WERI-Rb-1 (cell line): ENCODE data around the gene TENT4A.

Experiments used
- DNase-seq: peaks from one replicate; pipeline ENCODE4 v3.0.0-alpha.2; 2020
- H3K27ac ChIP-seq: fragments of 250-450 bp; sonication (Bioruptor Pico); 2 replicates; pipeline ENCODE4 v1.5.1; 2020; ENCODE audit warnings: mild to moderate bottlenecking, moderate library complexity
- H3K27me3 ChIP-seq: fragments of 250-450 bp; sonication (Bioruptor Pico); 2 replicates; pipeline ENCODE4 v1.5.1; 2021; ENCODE audit warnings: mild to moderate bottlenecking, low read depth, moderate library complexity; ENCODE audit not compliant: insufficient read depth, severe bottlenecking
- H3K36me3 ChIP-seq: fragments of 250-450 bp; sonication (Bioruptor Pico); 2 replicates; pipeline ENCODE4 v1.5.1; 2020; ENCODE audit warnings: mild to moderate bottlenecking, moderate library complexity
- H3K4me3 ChIP-seq: 2 replicates; pipeline ENCODE4 v1.5.1; 2011; ENCODE audit warnings: low read depth, mild to moderate bottlenecking, control low read depth, low read length
- H3K9me3 ChIP-seq: fragments of 250-450 bp; sonication (Bioruptor Pico); 2 replicates; pipeline ENCODE4 v1.5.1; 2021; ENCODE audit warnings: mild to moderate bottlenecking, moderate library complexity; ENCODE audit not compliant: severe bottlenecking
- TF ChIP-seq, protein P1 (sequence below): IDR thresholded peaks from 2 replicates; pipeline ENCODE4 v1.5.1; 2011; ENCODE audit warnings: low read depth, mild to moderate bottlenecking, control low read depth, inconsistent platforms, low read length

The TENT4A gene

DNA sequence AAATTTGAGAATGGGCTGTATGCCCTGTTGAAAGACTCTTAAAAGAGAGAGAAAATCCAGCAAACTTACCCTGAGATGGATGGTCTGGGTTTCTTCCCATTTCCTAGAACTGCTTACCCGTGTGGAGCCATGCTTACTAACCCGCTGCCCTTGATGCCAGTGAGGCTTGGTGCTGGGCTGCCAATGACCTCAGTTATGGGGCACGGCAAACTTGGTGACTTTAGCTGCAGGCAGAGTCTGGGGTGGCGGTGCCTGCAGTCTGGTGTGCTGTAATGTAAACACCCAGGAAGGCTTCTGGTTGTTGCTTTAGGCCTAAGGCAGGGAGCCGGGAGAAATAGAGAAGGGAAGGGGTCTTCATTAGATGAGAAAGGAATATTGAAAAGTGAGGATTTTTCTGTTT is 7.3 kb upstream of the TENT4A start:
- no peak overlapping the region for H3K27ac ChIP-seq
- no peaks in the 10 kb centered on the region for H3K27me3 ChIP-seq
- no peaks in the 10 kb centered on the region for H3K36me3 ChIP-seq
- TF ChIP-seq, protein P1, sequence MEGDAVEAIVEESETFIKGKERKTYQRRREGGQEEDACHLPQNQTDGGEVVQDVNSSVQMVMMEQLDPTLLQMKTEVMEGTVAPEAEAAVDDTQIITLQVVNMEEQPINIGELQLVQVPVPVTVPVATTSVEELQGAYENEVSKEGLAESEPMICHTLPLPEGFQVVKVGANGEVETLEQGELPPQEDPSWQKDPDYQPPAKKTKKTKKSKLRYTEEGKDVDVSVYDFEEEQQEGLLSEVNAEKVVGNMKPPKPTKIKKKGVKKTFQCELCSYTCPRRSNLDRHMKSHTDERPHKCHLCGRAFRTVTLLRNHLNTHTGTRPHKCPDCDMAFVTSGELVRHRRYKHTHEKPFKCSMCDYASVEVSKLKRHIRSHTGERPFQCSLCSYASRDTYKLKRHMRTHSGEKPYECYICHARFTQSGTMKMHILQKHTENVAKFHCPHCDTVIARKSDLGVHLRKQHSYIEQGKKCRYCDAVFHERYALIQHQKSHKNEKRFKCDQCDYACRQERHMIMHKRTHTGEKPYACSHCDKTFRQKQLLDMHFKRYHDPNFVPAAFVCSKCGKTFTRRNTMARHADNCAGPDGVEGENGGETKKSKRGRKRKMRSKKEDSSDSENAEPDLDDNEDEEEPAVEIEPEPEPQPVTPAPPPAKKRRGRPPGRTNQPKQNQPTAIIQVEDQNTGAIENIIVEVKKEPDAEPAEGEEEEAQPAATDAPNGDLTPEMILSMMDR = no peak
- no peak overlapping the region for H3K4me3 ChIP-seq
- no peak for DNase-seq
- no peaks in the 10 kb centered on the region for H3K9me3 ChIP-seq

DNA sequence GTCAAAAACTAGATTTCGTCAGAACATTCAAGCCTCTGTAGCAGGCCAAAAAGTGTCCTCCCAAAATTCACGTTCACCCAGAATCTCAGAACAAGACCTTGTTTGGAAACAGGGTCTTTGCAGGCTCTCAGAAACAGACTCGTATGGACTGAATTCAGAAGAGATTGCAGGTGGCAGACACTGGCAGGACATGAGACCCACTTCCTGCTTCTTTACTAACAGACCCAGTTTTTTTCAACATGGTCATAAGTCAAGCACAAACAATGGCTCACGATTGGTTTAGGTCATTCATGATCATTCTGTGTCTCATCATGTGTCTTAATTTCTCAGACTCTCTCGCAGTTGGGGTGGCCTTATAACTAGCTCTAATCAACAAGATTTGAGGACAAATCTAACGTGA is 5.4 kb upstream of the TENT4A start:
- no peaks in the 10 kb centered on the region for H3K36me3 ChIP-seq
- no peak for DNase-seq
- H3K4me3 ChIP-seq = no peak overlapping the region
- TF ChIP-seq, protein P1 = no peak
- no peaks in the 10 kb centered on the region for H3K9me3 ChIP-seq
- no peaks in the 10 kb centered on the region for H3K27me3 ChIP-seq
- H3K27ac ChIP-seq = no peak overlapping the region

DNA sequence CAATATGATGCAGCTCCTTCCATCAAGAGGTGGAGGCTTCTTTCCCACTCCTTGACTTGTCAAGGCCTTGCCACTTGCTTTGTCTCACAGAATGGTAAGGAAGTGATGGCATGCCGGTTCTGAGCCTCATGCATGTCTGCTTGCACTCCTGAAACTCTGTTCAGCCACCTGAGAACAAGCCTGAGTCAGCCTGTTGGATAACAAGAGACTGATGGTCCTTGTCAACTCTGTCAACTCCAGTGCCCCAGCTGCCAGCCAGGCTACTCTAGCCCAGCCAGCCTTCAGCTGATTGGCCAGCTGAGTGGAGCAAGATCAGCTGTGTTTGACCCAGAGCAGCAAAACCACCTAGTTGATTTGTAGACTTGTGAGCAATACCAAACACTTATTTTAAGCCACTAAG is 4.4 kb upstream of the TENT4A start:
- no peaks in the 10 kb centered on the region for H3K9me3 ChIP-seq
- H3K4me3 ChIP-seq = no peak overlapping the region
- TF ChIP-seq, protein P1 = no peak
- no peak for DNase-seq
- H3K27ac ChIP-seq = no peak overlapping the region
- no peaks in the 10 kb centered on the region for H3K27me3 ChIP-seq
- no peaks in the 10 kb centered on the region for H3K36me3 ChIP-seq

DNA sequence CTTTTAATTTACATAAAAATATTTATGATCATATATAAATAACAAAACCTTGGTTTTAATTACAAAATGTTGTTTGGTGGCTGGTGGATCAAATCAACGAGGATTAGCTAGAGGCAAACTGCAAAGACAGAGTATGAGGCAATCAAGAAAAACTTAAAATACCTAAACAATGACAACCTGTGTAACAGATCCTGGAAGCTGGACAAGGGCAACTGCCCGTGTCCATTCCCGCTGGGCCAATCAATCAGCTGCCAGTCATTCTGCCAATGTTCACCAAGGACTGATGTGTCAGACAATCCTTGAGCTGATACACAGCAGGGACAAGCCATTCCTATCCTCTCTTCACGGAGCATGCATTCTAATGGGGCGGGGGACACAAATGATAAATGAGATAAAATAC is 3.2 kb upstream of the TENT4A start:
- Histone ChIP-seq H3K27ac (no peak overlapping the region), H3K9me3 (no peaks in the 10 kb centered on the region), H3K27me3 (no peaks in the 10 kb centered on the region), H3K4me3 (no peak overlapping the region), H3K36me3 (peaks cover 3% of the 10 kb centered on the region; the same call in 1 of the 2 replicates)
- DNase-seq = no peak
- TF ChIP-seq, protein P1 = no peak

DNA sequence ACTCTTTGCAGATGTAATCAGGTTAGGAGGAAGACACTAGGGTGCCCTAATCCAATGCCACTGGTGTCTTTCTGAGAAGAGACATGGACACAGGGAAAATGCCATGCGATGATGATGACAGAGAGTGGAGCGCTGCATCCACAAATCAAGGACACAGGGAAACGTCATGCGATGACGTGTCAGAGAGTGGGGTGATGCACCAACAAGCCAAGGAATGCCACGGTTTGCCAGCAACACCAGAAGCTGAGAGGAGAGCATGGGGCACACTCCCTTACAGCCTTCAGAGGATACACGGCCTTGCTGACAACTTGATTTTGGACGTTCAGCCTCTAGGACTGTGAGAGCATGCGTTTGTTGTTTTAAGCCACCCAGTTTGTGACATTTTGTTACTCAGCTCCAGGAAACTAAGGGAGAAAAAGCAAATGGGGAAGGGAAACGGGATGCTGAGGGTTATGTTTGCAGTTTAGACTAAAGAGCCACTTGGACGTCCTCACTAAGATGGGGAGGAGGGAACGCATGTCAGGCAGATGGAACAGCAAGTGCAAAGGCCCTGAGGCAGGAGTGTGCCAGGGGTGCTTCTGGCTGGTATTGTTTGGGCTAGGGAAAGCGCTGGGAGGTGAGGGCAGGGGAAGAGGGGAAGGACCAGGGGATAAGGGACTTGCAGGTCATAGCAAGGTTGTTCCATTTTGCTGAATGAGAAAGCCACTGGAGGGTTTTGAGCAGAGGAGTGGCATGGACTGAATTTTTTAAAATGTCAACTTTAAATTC is 2.5 kb upstream of the TENT4A start:
- Histone ChIP-seq H3K27me3 (no peaks in the 10 kb centered on the region), H3K4me3 (no peak overlapping the region), H3K9me3 (no peaks in the 10 kb centered on the region), H3K36me3 (peaks cover 8% of the 10 kb centered on the region), H3K27ac (no peak overlapping the region)
- TF ChIP-seq, protein P1 = no peak
- no peak for DNase-seq
